Measurements from ENCODE around the gene SP7.
A peak's percentile ranks its signal among the peaks of the same experiment; 100 is the strongest.
"Not testable (repeated sequence)": the region's sequence is repeated elsewhere in the genome, so short reads cannot be mapped to it uniquely, and the experiment has no call there.

Gene SP7

GRCh38 chr12:53324779-53325510 lies 11.2 kb downstream of the SP7 start:
- ATAC-seq (replicated peaks) (peak; percentile 65), DNase-seq (peak; percentile 74 to 80 (median 78))

GRCh38 chr12:53324113-53324778 lies 11.9 kb downstream of the SP7 start:
- Mint-ChIP-seq H3K27ac (peak overlapping the region; percentile 86 to 96), H3K36me3 (ENCODE audit: insufficient read depth) (peaks cover 21% of the 10 kb centered on the region), H3K4me1 (ENCODE audit: low read depth in 2 of 2) (peaks cover 25 to 28% of the 10 kb centered on the region in 2 donors), H3K9me3 (no peaks in the 10 kb centered on the region), H3K4me3 (peak overlapping the region; percentile 87 to 98), H3K27me3 (peaks cover 0 to 19% of the 10 kb centered on the region in 2 donors)
- ATAC-seq (replicated peaks), result peak; percentile 29
- peak; percentile 28 to 53 (median 36) for DNase-seq

More at GRCh38 chr12:53324779-53325510, 11.2 kb downstream of the SP7 start:
- Mint-ChIP-seq H3K36me3 (ENCODE audit: insufficient read depth) (peaks cover 16% of the 10 kb centered on the region), H3K9me3 (no peaks in the 10 kb centered on the region), H3K27me3 (peaks cover 0 to 24% of the 10 kb centered on the region in 2 donors), H3K4me1 (ENCODE audit: low read depth in 2 of 2) (peaks cover 25 to 28% of the 10 kb centered on the region in 2 donors), H3K4me3 (peak overlapping the region; percentile 87 to 98), H3K27ac (peak overlapping the region; percentile 86 to 96)

GRCh38 chr12:53320352-53321195 lies 15.6 kb downstream of the SP7 start:
- no peak for DNase-seq
- Mint-ChIP-seq H3K4me3 (peak overlapping the region; percentile 86 to 95), H3K27me3 (no peaks in the 10 kb centered on the region), H3K4me1 (ENCODE audit: low read depth in 2 of 2) (peaks cover 25 to 28% of the 10 kb centered on the region in 2 donors), H3K36me3 (ENCODE audit: insufficient read depth) (peaks cover 56% of the 10 kb centered on the region), H3K27ac (peak overlapping the region; percentile 79 to 90), H3K9me3 (no peaks in the 10 kb centered on the region)
- no peak for ATAC-seq (replicated peaks)

GRCh38 chr12:53313996-53314395 lies 22.2 kb downstream of the SP7 start:
- DNase-seq (no peak), ATAC-seq (replicated peaks) (no peak)
- Mint-ChIP-seq H3K4me1 (ENCODE audit: low read depth in 2 of 2) (no peaks in the 10 kb centered on the region), H3K9me3 (no peaks in the 10 kb centered on the region), H3K4me3 (no peak overlapping the region), H3K36me3 (ENCODE audit: insufficient read depth) (peaks cover 79% of the 10 kb centered on the region), H3K27ac (no peak overlapping the region), H3K27me3 (no peaks in the 10 kb centered on the region)

- Mint-ChIP-seq H3K36me3 (ENCODE audit: insufficient read depth) (peaks cover 57% of the 10 kb centered on the region), H3K4me1 (ENCODE audit: low read depth in 2 of 2) (peaks cover 1 to 4% of the 10 kb centered on the region in 2 donors), H3K4me3 (no peak overlapping the region), H3K9me3 (no peaks in the 10 kb centered on the region), H3K27ac (peak overlapping the region in 1 of 2 donors; percentile 7), H3K27me3 (no peaks in the 10 kb centered on the region)
- DNase-seq (no peak), ATAC-seq (replicated peaks) (no peak)
Observed at GRCh38 chr12:53308276-53308675, 27.9 kb downstream of the SP7 start.

- H3K36me3 Mint-ChIP-seq (ENCODE audit: insufficient read depth), result peaks cover 55% of the 10 kb centered on the region
- peak overlapping the region in 1 of 2 donors; percentile 84 for H3K27ac Mint-ChIP-seq
- no peak overlapping the region for H3K4me3 Mint-ChIP-seq
- H3K9me3 Mint-ChIP-seq, result no peaks in the 10 kb centered on the region
- no peak for ATAC-seq (replicated peaks)
- H3K27me3 Mint-ChIP-seq, result no peaks in the 10 kb centered on the region
- DNase-seq, result no peak
- H3K4me1 Mint-ChIP-seq (ENCODE audit: low read depth in 2 of 2), result peaks cover 11 to 14% of the 10 kb centered on the region in 2 donors
Observed at GRCh38 chr12:53306826-53307225, 29.3 kb downstream of the SP7 start.

- peak overlapping the region; percentile 7 to 89 for H3K27ac Mint-ChIP-seq
- ATAC-seq (replicated peaks), result no peak
- H3K27me3 Mint-ChIP-seq, result no peaks in the 10 kb centered on the region
- DNase-seq, result no peak
- H3K9me3 Mint-ChIP-seq, result no peaks in the 10 kb centered on the region
- H3K4me3 Mint-ChIP-seq, result peak overlapping the region in 1 of 2 donors; percentile 33
- peaks cover 35 to 40% of the 10 kb centered on the region in 2 donors for H3K4me1 Mint-ChIP-seq (ENCODE audit: low read depth in 2 of 2)
- H3K36me3 Mint-ChIP-seq (ENCODE audit: insufficient read depth), result peaks cover 50% of the 10 kb centered on the region
Observed at GRCh38 chr12:53302903-53303302, 33.3 kb downstream of the SP7 start.

GRCh38 chr12:53300187-53300586 lies 36.0 kb downstream of the SP7 start:
- no peak for DNase-seq
- Mint-ChIP-seq H3K4me1 (ENCODE audit: low read depth in 2 of 2) (peaks cover 48 to 57% of the 10 kb centered on the region in 2 donors), H3K27me3 (no peaks in the 10 kb centered on the region), H3K4me3 (peak overlapping the region; percentile 92 to 94), H3K9me3 (no peaks in the 10 kb centered on the region), H3K27ac (peak overlapping the region; percentile 89 to 94), H3K36me3 (ENCODE audit: insufficient read depth) (peaks cover 45% of the 10 kb centered on the region)
- no peak for ATAC-seq (replicated peaks)

- DNase-seq (peak; percentile 78 to 81 (median 79)), ATAC-seq (replicated peaks) (peak; percentile 73)
- peaks cover 43% of the 10 kb centered on the region for H3K36me3 Mint-ChIP-seq (ENCODE audit: insufficient read depth)
- peak within 1 kb of the TSS; percentile 89 to 94 for H3K27ac Mint-ChIP-seq
- peaks cover 51 to 62% of the 10 kb centered on the region in 2 donors for H3K4me1 Mint-ChIP-seq (ENCODE audit: low read depth in 2 of 2)
- no peaks in the 10 kb centered on the region for H3K9me3 Mint-ChIP-seq
- peak within 1 kb of the TSS; percentile 92 to 94 for H3K4me3 Mint-ChIP-seq
- no peaks in the 10 kb centered on the region for H3K27me3 Mint-ChIP-seq
Observed at GRCh38 chr12:53299454-53300180, 36.5 kb downstream of the SP7 start, which contains the start of gene MYG1. MYG1 (plus strand) TSS chr12:53299695; CDS start chr12:53299738, 43 bp downstream.

GRCh38 chr12:53299101-53299453 lies 37.1 kb downstream of the SP7 start:
- Mint-ChIP-seq H3K27ac (peak overlapping the region; percentile 89 to 94), H3K4me3 (peak overlapping the region; percentile 92 to 94), H3K9me3 (no peaks in the 10 kb centered on the region), H3K27me3 (no peaks in the 10 kb centered on the region), H3K4me1 (ENCODE audit: low read depth in 2 of 2) (peaks cover 51 to 62% of the 10 kb centered on the region in 2 donors), H3K36me3 (ENCODE audit: insufficient read depth) (peaks cover 41% of the 10 kb centered on the region)
- no peak for DNase-seq
- no peak for ATAC-seq (replicated peaks)

- ATAC-seq (replicated peaks) (no peak), DNase-seq (no peak)
- Mint-ChIP-seq H3K36me3 (ENCODE audit: insufficient read depth) (peaks cover 41% of the 10 kb centered on the region), H3K27me3 (no peaks in the 10 kb centered on the region), H3K9me3 (no peaks in the 10 kb centered on the region), H3K4me1 (ENCODE audit: low read depth in 2 of 2) (peaks cover 51 to 62% of the 10 kb centered on the region in 2 donors), H3K4me3 (peak overlapping the region in 1 of 2 donors; percentile 11), H3K27ac (peak overlapping the region; percentile 26 to 54)
Observed at GRCh38 chr12:53298164-53298563, 38.0 kb downstream of the SP7 start.

GRCh38 chr12:53297106-53297505 lies 39.0 kb downstream of the SP7 start:
- Mint-ChIP-seq H3K4me3 (peak overlapping the region in 1 of 2 donors; percentile 98), H3K4me1 (ENCODE audit: low read depth in 2 of 2) (peaks cover 42 to 54% of the 10 kb centered on the region in 2 donors), H3K36me3 (ENCODE audit: insufficient read depth) (peaks cover 34% of the 10 kb centered on the region)
- not testable (repeated sequence) for ATAC-seq (replicated peaks); DNase-seq; H3K27me3 Mint-ChIP-seq; H3K9me3 Mint-ChIP-seq; H3K27ac Mint-ChIP-seq

All from effector memory CD8-positive, alpha-beta T cell (primary cell).